GM23248 (cell line): ENCODE measurements around the gene PAGE1. TPM values are rescaled to one million over a fixed set of nuclear protein-coding genes. Genes with fewer than 3 reads are reported as not detected.
"Not testable (repeated sequence)": the region's sequence is repeated elsewhere in the genome, so short reads cannot be mapped to it uniquely, and the experiment has no call there.

Experiments
- DNase-seq: peaks from one replicate; pipeline ENCODE4 v3.0.0-alpha.2; 2015
- H2AFZ ChIP-seq: fragments of 200-600 bp; sonication (generic); 2 replicates; pipeline ENCODE4 v1.6.1; 2016; ENCODE audit warnings: antibody characterized with exemption
- H3F3A ChIP-seq: fragments of 200-600 bp; sonication (generic); 2 replicates; pipeline ENCODE4 v1.6.1; 2016; ENCODE audit warnings: mild to moderate bottlenecking, antibody characterized with exemption, mixed run types; ENCODE audit not compliant: insufficient read depth
- H3K27ac ChIP-seq: fragments of 200-600 bp; sonication (generic); 2 replicates; pipeline ENCODE4 v1.5.1; 2016; ENCODE audit warnings: mild to moderate bottlenecking
- H3K27me3 ChIP-seq: fragments of 200-600 bp; sonication (generic); replicated peaks from 2 replicates; pipeline ENCODE4 v1.6.1; 2016; ENCODE audit warnings: mild to moderate bottlenecking; ENCODE audit not compliant: insufficient read depth
- H3K36me3 ChIP-seq: fragments of 200-600 bp; sonication (generic); 2 replicates; pipeline ENCODE4 v1.6.1; 2016; ENCODE audit warnings: low read depth, mild to moderate bottlenecking
- H3K4me1 ChIP-seq: fragments of 200-600 bp; sonication (generic); 2 replicates; pipeline ENCODE4 v1.6.1; 2016; ENCODE audit warnings: mild to moderate bottlenecking; ENCODE audit not compliant: insufficient read depth
- H3K4me2 ChIP-seq: fragments of 200-600 bp; sonication (generic); one replicate; pipeline ENCODE4 v1.6.1; 2016; ENCODE audit warnings: mild to moderate bottlenecking; ENCODE audit not compliant: unreplicated experiment
- H3K4me3 ChIP-seq: fragments of 200-600 bp; sonication (generic); 2 replicates; pipeline ENCODE4 v1.5.1; 2016; ENCODE audit warnings: mild to moderate bottlenecking
- H3K79me2 ChIP-seq: fragments of 200-600 bp; sonication (generic); 2 replicates; pipeline ENCODE4 v1.6.1; 2016; ENCODE audit warnings: mild to moderate bottlenecking; ENCODE audit not compliant: insufficient read depth
- H3K9ac ChIP-seq: fragments of 200-600 bp; sonication (generic); 2 replicates; pipeline ENCODE4 v1.6.1; 2016; ENCODE audit warnings: mild to moderate bottlenecking
- H3K9me2 ChIP-seq: fragments of 200-600 bp; sonication (generic); 2 replicates; pipeline ENCODE4 v1.6.1; 2016; ENCODE audit warnings: mixed run types, mild to moderate bottlenecking, moderate library complexity; ENCODE audit not compliant: insufficient read depth
- H3K9me3 ChIP-seq: fragments of 200-600 bp; sonication (generic); one replicate; pipeline ENCODE4 v1.6.1; 2017; ENCODE audit warnings: low read depth
- H4K20me1 ChIP-seq: fragments of 200-600 bp; sonication (generic); 2 replicates; pipeline ENCODE4 v1.6.0; 2016; ENCODE audit not compliant: insufficient read depth
- EZH2 ChIP-seq: fragments of 200-600 bp; sonication (generic); IDR thresholded peaks from 2 replicates; pipeline ENCODE4 v1.6.1; 2018; ENCODE audit warnings: antibody characterized with exemption, mild to moderate bottlenecking; ENCODE audit not compliant: insufficient read depth, poor library complexity, severe bottlenecking
- EZH2phosphoT487 ChIP-seq: fragments of 200-600 bp; sonication (generic); IDR thresholded peaks from 2 replicates; pipeline ENCODE4 v1.6.1; 2018; ENCODE audit warnings: antibody characterized with exemption, moderate library complexity, mild to moderate bottlenecking, low read depth; ENCODE audit not compliant: insufficient read depth
- WGBS, 2 experiments: methylation state at CpG; one replicate each; pipeline ENCODE4 v1.1.6; 2015 to 2017; ENCODE audit warnings: low lambda C conversion rate in 2 of 2, low coverage in 1 of 2; ENCODE audit errors: missing lambda C conversion rate in 2 of 2; 5-methylcytosine and 5-hydroxymethylcytosine counted together
- in situ Hi-C: fragments of 300-500 bp; cut with MboI; formaldehyde crosslinking; loops from 2 replicates; pipeline ENCODE4 v1.15.0; 2020
- polyA plus RNA-seq: library from polyadenylated mRNA; unstranded; fragments of >200 nt; fragmentation: Nextera tagmentation; extraction: Ambion mirVana; gene quantifications from 2 replicates; pipeline ENCODE4 v1.2.1, GENCODE V29; 2016
- total RNA-seq: library from RNA; depleted of rRNA; stranded (reverse); fragments of >200 nt; shearing (Covaris generic); gene quantifications from 2 replicates; pipeline ENCODE4 v1.2.3, GENCODE V29; 2014

PAGE1 gene
- total and polyA plus RNA-seq, 2 experiments from 2014 or later, result not detected

DNA sequence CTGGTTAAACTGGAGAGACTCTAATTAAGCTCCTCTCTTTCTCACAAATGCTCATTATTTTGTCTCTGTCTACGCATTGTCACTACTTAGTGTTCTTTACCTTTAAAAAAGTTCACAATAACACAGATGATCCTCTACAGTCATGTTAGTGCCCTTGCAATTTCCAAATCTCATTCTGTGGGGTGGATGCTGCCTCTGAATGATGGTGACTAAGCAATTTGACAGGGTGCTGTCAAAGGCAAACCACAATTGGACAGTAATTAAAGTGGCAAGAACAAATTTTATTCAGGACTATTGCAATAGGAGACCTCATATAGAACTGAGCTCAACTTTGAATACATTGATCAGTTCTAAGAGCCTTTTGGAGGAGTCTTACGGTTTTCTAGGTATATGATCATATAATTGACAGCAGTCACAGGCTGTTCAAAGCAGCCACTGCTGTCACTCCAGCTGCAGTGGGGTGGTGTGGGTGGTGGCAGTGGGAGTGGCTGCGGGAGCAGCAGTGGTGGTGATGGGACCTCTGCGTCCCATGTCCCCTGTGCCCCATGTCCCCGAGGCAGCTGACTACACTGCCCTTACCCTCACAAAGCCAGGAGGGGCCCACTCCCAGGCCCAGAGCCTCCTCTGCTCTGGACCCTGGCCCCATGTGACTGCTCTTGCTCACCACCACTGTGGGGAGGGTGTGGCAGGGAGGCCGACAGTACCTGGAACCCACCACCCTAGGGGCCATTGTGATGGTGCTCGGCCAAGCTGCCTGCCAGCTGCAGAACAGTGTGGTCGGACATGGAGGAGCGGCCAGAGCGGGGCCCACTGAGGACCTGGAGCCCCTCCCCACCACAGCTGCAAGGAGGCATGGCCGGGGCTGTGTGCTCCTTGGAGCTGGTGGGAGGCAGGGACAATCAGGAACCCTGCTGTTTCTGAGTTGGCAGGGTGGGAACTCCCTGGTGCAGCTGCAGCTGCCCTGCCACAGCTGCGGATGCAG, 30.4 kb upstream of the PAGE1 start:
- Histone ChIP-seq H3K4me1 (no peaks in the 10 kb centered on the region), H2AFZ (no peak overlapping the region), H3K4me2 (no peak overlapping the region), H3K9me3 (no peaks in the 10 kb centered on the region), H3K79me2 (no peaks in the 10 kb centered on the region), H3F3A (no peaks in the 10 kb centered on the region), H3K27ac (no peak overlapping the region), H3K9me2 (no peaks in the 10 kb centered on the region), H4K20me1 (no peaks in the 10 kb centered on the region), H3K36me3 (no peaks in the 10 kb centered on the region), H3K27me3 (no peaks in the 10 kb centered on the region), H3K9ac (no peak overlapping the region), H3K4me3 (no peak overlapping the region)
- DNase-seq, result no peak
- TF ChIP-seq EZH2phosphoT487 (no peak), EZH2 (no peak)
- in situ Hi-C loops, result no loop called here
- 28 to 35% methylated on average over 4 to 7 of the region's 12 CpGs for whole genome bisulfite sequencing, 2 experiments

DNA sequence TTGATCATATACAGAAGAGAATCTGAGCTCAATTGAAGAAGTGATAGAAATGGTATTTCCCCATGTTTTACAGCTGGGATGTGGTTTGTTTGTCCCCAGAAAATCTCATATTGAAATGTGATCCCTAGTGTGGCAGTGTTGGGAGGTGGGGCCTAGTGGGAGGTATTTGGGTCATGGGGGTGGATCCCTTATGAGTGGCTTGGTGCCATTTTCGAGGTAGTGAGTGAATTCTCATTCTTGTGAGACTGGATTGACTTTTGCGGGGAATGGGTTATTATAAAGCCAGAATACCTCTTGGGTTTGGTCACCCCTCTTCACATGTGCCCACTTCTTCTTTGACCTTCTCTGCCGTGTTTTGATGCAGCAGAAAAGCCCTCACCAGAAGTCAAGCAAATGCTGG, 29.6 kb upstream of the PAGE1 start:
- Histone ChIP-seq H2AFZ (no peak overlapping the region), H3F3A (no peaks in the 10 kb centered on the region), H3K4me1 (no peaks in the 10 kb centered on the region), H3K27ac (no peak overlapping the region), H3K79me2 (no peaks in the 10 kb centered on the region), H3K4me2 (no peak overlapping the region), H3K36me3 (no peaks in the 10 kb centered on the region), H3K9me3 (no peaks in the 10 kb centered on the region), H3K27me3 (no peaks in the 10 kb centered on the region), H3K9ac (no peak overlapping the region), H3K9me2 (no peaks in the 10 kb centered on the region), H4K20me1 (no peaks in the 10 kb centered on the region), H3K4me3 (no peak overlapping the region)
- TF ChIP-seq EZH2 (no peak), EZH2phosphoT487 (no peak)
- WGBS, 2 experiments, result 17 to 24% methylated on average over 3 of the region's 3 CpGs
- in situ Hi-C loops, result no loop called here
- no peak for DNase-seq

GRCh38 chrX:49720106-49720505, 24.3 kb upstream of the PAGE1 start:
- WGBS, 2 experiments, result 9 to 13% methylated on average over 2 of the region's 2 CpGs
- not testable (repeated sequence) for H3F3A ChIP-seq

DNA sequence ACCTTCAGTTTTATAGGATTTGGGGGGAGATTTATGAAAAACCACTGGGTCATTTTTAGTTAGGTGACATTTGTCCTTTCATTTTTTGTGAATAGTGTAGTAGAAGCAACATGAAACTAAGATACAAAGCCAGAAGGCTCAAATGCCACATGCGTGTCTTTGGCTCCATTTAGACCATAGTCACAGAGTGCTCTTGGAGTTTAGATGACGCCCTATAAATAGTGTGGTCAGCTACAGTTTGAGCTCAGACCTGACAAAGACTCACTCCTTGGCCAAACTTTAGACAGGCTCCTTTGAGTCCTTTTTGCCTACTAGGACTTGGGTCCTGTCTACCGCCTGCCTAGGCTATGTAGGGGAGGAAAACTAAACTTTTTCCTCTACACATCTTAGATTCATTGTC, 16.8 kb upstream of the PAGE1 start:
- no peak overlapping the region for H3K27ac ChIP-seq
- 18 to 30% methylated on average over 3 of the region's 3 CpGs for WGBS, 2 experiments
- H3K79me2 ChIP-seq, result no peaks in the 10 kb centered on the region
- no peaks in the 10 kb centered on the region for H4K20me1 ChIP-seq
- no peak overlapping the region for H2AFZ ChIP-seq
- in situ Hi-C loops, result no loop called here
- no peaks in the 10 kb centered on the region for H3K9me2 ChIP-seq
- no peak overlapping the region for H3K4me2 ChIP-seq
- H3F3A ChIP-seq, result no peaks in the 10 kb centered on the region
- no peak overlapping the region for H3K9ac ChIP-seq
- H3K4me3 ChIP-seq, result no peak overlapping the region
- no peak for DNase-seq
- no peaks in the 10 kb centered on the region for H3K4me1 ChIP-seq
- TF ChIP-seq EZH2phosphoT487 (no peak), EZH2 (no peak)
- H3K36me3 ChIP-seq, result no peaks in the 10 kb centered on the region
- no peaks in the 10 kb centered on the region for H3K9me3 ChIP-seq
- no peaks in the 10 kb centered on the region for H3K27me3 ChIP-seq

More at GRCh38 chrX:49720106-49720505, 24.3 kb upstream of the PAGE1 start:
- H3K4me1 ChIP-seq, H4K20me1 ChIP-seq, H3K9ac ChIP-seq, H3K4me3 ChIP-seq, H2AFZ ChIP-seq, H3K27ac ChIP-seq, H3K36me3 ChIP-seq, H3K27me3 ChIP-seq, H3K4me2 ChIP-seq, H3K9me2 ChIP-seq, DNase-seq, H3K9me3 ChIP-seq, H3K79me2 ChIP-seq, in situ Hi-C loops: not testable (repeated sequence)
